Esophagus squamous epithelium (tissue), 4 donors: ENCODE results near the gene ICAM1.

Experiments used
- CTCF ChIP-seq, 6 experiments: fragments of 450-650 bp in 4 of 6; fragments of 200-600 bp in 2 of 6; sonication (generic) in 2 of 6; IDR thresholded peaks; one replicate each; pipeline ENCODE4 v1.5.1; 2016 to 2019; ENCODE audit warnings: antibody characterized with exemption in 6 of 6, mild to moderate bottlenecking in 4 of 6, moderate library complexity in 4 of 6
- POLR2A ChIP-seq, 4 donors: fragments of 450-650 bp; IDR thresholded peaks; one replicate each; pipeline ENCODE4 v1.6.1; 2017; ENCODE audit warnings: antibody characterized with exemption in 4 of 4, mild to moderate bottlenecking in 4 of 4, moderate library complexity in 3 of 4

DNA sequence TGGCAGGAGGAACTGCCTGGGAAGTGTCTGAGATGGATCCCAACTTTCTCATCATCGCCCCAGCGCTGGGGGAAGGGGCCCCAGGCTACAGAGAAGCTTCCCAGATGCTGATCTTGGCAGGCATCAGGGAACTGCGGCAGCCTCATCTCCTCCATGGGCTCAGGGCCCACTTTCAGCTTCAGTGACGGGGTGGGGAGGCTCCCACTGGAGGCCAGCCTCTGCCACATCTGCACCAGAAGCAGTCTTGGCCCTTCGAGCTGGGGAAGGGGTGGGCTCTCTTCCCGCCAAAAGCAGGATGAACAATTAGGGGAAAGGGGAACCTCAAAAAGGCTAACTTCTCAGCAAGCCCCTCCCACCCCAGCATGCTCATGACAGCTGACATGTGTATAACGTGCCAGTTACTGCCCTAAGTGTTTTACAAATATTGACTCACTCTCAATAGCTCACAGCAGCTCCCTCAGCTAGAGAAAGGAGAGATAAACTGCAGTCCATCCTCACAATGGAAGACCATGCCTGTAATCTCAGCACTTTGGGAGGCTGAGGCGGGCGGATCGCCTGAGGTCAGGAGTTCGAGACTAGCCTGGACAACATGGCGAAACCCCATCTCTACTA is 32.6 kb upstream of the ICAM1 start:
- TF ChIP-seq CTCF (IDR thresholded peaks at IDR 0.05) = no peak
- no peak for TF ChIP-seq POLR2A (IDR thresholded peaks at IDR 0.05)
